ENCODE data around the gene CCDC117.

Gene CCDC117

DNA sequence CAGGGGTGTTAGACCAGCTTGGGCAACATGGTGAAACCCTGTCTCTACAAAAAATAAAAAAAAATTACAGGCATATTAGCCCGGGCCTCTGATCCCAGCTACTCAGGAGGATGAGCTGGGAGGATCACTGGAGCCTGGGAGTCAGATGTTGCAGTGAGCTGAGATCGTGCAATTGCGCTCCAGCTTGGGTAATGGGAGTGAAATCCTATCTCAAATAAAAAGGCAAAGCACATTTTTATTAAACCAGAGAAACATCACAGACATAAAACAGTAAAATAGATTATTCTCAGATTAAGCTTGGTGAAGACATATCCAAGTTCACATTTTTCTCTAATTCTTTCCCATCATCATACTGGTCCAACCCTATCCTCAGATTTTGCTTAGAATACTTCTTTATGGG is 57.9 kb downstream of the CCDC117 start:
- DNase-seq (ENCODE audit: low spot score) = no peak

DNA sequence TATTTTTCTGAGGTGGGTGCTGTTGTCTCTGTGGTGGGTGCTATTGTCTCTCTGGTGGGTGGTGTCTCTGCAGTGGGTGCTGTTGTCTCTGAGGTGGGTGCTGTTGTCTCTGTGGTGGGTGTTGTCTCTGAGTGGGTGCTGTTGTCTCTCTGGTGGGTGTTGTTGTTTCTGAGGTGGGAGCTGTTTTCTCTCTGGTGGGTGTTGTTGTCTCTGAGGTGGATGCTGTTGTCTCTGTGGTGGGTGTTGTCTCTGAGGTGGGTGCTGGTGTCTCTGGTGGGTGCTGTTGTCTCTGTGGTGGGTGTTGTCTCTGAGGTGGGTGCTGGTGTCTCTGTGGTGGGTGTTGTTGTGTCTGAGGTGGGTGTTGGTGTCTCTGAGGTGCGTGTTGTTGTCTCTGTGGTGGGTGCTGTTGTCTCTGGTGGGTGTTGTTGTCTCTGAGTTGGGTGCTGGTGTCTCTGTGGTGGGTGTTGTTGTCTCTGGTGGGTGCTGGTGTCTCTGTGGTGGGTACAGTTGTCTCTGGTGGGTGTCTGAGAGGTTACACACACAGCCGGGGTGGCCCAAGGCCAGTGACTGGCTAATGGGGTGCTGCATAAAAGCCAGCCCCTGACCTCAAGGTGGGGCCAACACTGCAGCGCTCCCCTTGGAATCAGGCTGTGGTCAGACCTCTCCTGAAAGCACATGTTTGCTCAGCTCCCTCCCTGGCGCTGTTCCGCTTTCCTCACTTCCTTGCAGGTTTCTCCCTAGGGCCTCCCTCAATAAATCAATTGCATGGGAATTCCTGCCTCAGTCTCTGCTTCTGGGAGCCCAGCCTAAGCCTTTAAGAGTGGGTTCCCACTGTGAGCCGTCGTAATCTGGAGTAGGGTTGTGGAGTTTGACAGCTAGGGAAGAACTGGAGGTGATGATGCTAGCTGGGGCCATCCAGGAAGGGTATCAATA is 58.9 kb downstream of the CCDC117 start:
- DNase-seq (ENCODE audit: low spot score) = no peak

DNA sequence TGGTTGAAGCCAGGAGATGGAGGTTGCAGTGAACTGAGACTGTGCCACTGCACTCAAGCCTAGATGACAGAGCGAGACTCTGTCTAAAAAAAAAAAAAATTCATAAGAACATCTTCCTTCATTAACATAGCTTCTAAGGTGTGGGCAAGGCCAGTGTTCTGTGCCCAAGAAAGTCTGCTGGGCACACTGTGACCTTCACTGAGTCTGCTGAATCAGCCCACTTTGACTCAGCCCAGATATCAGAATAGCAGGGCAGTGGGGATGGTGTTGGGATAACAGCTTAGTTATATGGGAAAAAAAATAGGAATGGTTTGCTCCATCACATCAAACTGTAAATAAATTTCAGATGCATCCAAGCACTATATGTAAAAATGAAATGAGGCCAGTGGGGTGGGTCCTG is 60.2 kb downstream of the CCDC117 start:
- no peak for DNase-seq (ENCODE audit: low spot score)

DNA sequence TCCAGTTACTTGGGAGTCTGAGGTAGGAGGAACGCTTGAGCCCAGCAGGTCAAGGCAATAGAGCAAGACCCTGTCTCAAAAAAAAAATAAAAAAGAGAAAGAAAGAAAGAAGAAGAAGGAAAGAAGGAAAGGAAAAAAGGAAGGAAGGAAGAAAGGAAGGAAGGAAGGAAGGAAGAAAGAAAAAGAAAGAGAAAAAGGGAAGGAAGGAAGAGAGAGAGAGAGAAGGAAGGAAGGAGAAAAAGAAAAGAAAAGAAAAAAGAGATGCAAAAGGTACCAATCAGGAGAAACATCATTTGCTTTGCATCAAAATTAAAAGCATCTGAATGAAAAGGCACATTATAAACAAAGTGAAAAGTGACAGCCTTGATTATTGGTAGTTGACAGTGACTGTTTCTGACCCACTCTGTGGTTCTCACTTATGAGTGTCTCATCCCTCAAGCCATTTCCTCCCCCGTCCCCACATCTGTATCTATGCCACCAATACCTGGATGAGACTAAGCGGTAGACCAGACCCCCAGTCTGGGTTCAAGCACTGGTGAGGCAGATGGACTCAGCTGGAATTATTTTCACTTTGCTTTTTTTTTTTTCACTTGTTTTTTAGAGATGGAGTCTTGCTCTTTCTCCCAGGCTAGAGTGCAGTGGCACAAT is 60.9 kb downstream of the CCDC117 start:
- no peak for DNase-seq (ENCODE audit: low spot score)

DNA sequence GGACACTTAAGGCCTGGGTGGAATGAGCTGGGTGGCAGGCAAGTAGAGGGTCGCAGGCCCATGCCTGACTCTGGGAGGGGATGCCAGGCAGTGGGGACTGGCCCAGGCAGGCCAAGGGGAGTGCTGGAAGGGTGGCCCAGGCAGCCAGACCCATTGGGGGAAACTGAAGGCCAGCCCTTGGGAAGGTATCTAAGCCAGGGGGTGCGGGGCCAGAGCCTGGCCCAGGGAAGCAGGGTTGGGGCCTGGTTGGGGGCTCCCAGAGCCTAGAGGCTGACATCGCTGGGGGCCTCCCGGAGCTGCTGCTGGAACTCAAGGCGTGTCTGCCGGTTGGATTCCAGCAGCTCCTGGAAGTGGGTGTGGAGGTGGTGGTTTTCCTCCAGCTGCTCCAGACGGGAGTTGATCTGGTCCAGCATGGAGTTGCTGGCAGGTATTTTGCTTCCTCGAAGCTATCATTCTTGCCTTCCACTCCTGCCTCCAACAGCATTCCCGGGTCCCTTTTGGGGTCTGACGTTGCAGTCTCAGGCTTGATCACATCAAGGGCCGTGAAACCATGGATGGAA is 63.2 kb downstream of the CCDC117 start:
- DNase-seq (ENCODE audit: low spot score) = no peak

DNA sequence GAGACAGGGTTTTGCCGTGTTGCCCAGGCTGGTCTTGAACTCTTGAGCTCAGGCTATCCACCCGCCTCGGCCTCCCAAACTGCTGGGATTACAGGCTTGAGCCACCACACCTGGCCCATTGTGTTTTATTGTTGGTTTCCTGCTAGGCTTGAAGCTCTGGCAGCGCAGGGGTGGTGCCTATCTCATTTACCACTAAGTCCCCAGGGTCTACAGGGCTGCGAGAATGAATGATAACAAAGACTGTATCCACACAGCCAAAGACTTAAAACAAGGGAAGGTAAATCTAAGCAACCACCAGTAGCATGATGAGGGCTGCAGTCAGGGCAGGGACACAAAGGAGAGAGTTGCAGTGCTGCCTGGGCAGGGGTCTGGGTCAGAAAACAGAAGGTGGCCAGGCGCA is 65.1 kb downstream of the CCDC117 start:
- DNase-seq (ENCODE audit: low spot score) = no peak

All from HuH-7 (cell line).